ENCODE measurements around the gene NPPA. TPM values are rescaled to one million over a fixed set of nuclear protein-coding genes. Genes with fewer than 3 reads are reported as not detected.

Gene NPPA
- total RNA-seq, 1 experiment from 2014 or later = not detected

DNA sequence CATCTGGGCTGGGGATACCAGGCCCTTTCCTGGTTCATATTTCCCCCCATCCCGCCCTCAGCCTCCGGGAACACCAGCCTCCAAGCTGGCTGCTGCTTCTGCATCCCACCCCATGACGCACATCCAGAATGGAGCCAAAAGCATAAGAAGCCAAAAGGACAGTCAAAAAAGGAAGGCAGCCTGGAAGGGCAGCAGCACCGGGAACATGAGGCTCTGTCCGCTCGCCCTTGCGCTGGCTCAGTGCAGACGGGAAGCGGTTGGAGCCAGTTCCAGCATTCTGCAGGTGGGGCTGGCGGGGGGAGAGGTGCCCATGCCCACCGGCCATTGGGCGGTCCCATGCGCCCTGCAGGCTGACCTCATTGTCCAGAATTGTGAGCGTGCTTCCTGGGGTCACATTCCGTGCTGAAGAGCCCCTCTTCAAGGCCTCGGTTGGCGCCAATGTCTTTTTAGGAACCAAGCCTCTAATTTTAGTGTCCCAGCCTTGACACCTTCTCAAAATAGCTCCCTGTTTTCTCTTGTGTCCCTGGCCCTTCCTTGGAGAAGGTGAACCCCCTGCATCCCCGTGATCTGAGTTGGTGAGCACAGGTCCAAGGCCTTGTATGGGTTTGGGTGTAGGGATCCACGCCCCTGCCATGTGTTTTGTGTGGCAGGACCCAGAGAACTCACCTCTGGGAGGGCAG, 39.5 kb upstream of the NPPA start (continued):
- no peak for TF ChIP-seq MAX (IDR thresholded peaks at IDR 0.05)

DNA sequence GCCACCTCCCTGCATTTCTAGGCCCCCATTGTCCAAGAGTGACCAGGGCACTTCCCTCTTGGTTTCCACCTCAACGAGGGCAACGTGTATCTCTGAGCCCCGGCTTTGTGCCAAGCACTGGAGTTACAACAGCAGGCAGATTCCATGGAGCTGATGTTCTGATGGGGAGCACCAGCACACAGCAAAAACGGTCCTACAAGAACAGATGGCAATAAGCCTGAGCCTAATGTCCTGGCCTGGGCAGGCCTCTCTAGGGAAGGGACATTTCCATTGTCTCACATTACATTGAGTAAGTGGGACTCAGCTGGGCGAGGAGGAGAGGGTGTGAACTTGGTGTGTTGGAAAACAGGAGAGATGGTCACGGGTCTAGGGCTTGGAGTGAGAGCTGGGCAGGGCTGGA, 38.3 kb upstream of the NPPA start:
- H3K9ac ChIP-seq (ENCODE audit: low read length) = no peak overlapping the region
- ChIA-PET RAD21 (ENCODE audit: low non-redundant PET in 1 of 2, low total read pairs in 2 of 2, uncharacterized antibody in 2 of 2, unreplicated experiment in 2 of 2) (no interaction called here), POLR2A (no interaction called here), CTCF (no interaction called here)
- intact Hi-C loops (cut with micrococcal nuclease) = no loop called here
- peaks cover 0 to 6% of the 10 kb centered on the region in 2 experiments; a peak in 1 of 4 replicates for H3K4me1 ChIP-seq (ENCODE audit: control insufficient read depth in 1 of 2, insufficient read depth in 2 of 2, low read length in 2 of 2)
- H3K4me2 ChIP-seq (ENCODE audit: low read length) = no peak overlapping the region
- no peak overlapping the region for H2AFZ ChIP-seq (ENCODE audit: low read depth, low read length, poor library complexity, severe bottlenecking)
- no peaks in the 10 kb centered on the region for H3K79me2 ChIP-seq (ENCODE audit: insufficient read depth, low read length)
- BruUV-seq (replicated peaks) = no TSS peak
- TF ChIP-seq POLR2A (IDR thresholded peaks at IDR 0.05; ENCODE audit: borderline replicate concordance, extremely low read depth, insufficient read depth, insufficient read length) (no peak), JUND (IDR thresholded peaks at IDR 0.05) (no peak), RAD21 (IDR thresholded peaks at IDR 0.05; ENCODE audit: low read depth) (no peak), ELF1 (IDR thresholded peaks at IDR 0.05; ENCODE audit: borderline replicate concordance, low read depth) (no peak), ZNF274 (IDR thresholded peaks at IDR 0.05; ENCODE audit: low read depth, low read length) (no peak), ZBTB33 (IDR thresholded peaks at IDR 0.05; ENCODE audit: extremely low read depth, insufficient replicate concordance, low read length) (no peak)
- DNase-seq (ENCODE audit: low read depth, low spot score) (no peak), ATAC-seq (no peak)
- H3K27ac ChIP-seq (ENCODE audit: low read depth, low read length) = no peak overlapping the region
- no peaks in the 10 kb centered on the region for H3K27me3 ChIP-seq (ENCODE audit: insufficient read depth, low read length)
- H3K36me3 ChIP-seq (ENCODE audit: control insufficient read depth in 1 of 2, insufficient read depth in 2 of 2, low read length in 2 of 2) = no peaks in the 10 kb centered on the region
- H3K4me3 ChIP-seq (replicated peaks in 1 of 2; ENCODE audit: low read depth in 1 of 2, low read length in 2 of 2) = no peak overlapping the region
- H3K9me3 ChIP-seq (ENCODE audit: control insufficient read depth in 1 of 2, insufficient read depth in 1 of 2, low read depth in 1 of 2, low read length in 2 of 2) = no peaks in the 10 kb centered on the region
- H3K9me2 ChIP-seq (ENCODE audit: insufficient read depth) = no peaks in the 10 kb centered on the region
- no peaks in the 10 kb centered on the region for H4K20me1 ChIP-seq (ENCODE audit: insufficient read depth)
